ENCODE results near the gene DZIP1L.

- TF ChIP-seq E2F1 (CRISPR knock-in tag; IDR thresholded peaks at IDR 0.05) (no peak), HMGXB4 (CRISPR knock-in tag; IDR thresholded peaks at IDR 0.05) (no peak), CTCF (IDR thresholded peaks at IDR 0.05) (no peak), ATF2 (CRISPR knock-in tag; IDR thresholded peaks at IDR 0.05; ENCODE audit: borderline replicate concordance, low read depth) (no peak)
Observed at GRCh38 chr3:138099417-138099816, 16.0 kb downstream of the DZIP1L start.
